Measurements from ENCODE around the gene ALG14.

GRCh38 chr1:95002164-95002539, 70.6 kb downstream of the ALG14 start:
- TF ChIP-seq POLR2AphosphoS5 (IDR thresholded peaks at IDR 0.05) (no peak), CTCF (IDR thresholded peaks at IDR 0.05; ENCODE audit: poor library complexity, severe bottlenecking) (no peak), MXI1 (conservative IDR thresholded peaks at IDR 0.05; ENCODE audit: poor library complexity, severe bottlenecking) (no peak), EZH2 (IDR thresholded peaks at IDR 0.05; ENCODE audit: borderline replicate concordance, insufficient read depth, low read length, poor library complexity, severe bottlenecking) (no peak), TAF1 (IDR thresholded peaks at IDR 0.05; ENCODE audit: low read depth) (no peak), REST (IDR thresholded peaks at IDR 0.05; ENCODE audit: borderline replicate concordance) (no peak), RAD21 (conservative IDR thresholded peaks at IDR 0.05) (no peak)

All from neural cell (in vitro differentiated cells).